ENCODE results near the gene PXDC1. TPM values are rescaled to one million over a fixed set of nuclear protein-coding genes. Genes with fewer than 3 reads are reported as not detected.

Gene PXDC1, protein sequence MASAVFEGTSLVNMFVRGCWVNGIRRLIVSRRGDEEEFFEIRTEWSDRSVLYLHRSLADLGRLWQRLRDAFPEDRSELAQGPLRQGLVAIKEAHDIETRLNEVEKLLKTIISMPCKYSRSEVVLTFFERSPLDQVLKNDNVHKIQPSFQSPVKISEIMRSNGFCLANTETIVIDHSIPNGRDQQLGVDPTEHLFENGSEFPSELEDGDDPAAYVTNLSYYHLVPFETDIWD
- 31.9 and 49.4 TPM in 2 replicates for total RNA-seq

DNA sequence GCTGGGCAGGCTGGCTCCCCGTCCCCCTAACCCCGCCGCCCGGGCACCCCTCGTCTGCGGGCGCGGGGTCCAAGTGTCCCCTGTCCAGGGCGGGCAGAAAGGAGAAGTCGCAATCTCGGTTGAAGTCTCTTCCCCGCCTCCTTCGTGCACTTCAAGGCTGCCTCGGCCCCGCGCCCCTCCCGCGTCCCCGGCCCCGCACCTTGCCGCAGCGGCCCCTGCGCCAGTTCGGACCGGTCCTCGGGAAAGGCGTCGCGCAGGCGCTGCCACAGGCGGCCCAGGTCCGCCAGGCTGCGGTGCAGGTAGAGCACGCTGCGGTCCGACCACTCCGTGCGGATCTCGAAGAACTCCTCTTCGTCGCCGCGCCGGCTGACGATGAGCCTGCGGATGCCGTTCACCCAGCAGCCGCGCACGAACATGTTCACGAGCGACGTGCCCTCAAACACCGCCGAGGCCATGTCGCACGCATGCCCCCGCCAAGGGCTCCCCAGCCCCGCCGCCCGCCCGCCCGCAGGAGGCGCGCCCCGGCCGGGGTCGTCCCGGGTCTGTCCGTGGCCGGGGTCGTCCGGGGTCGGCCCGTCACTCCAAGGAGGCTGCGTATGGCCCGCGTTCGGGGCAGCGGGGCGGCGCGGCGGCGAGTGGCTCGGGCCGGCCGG, at the start of gene PXDC1:
Gene PXDC1 (minus strand): TSS at position 637 of the 653 bp plus-strand sequence. CDS start 182 bp downstream, at position 455.

Other genes with a start within 250 kb of the PXDC1 start
- gene FAM50B, start 97.7 kb upstream of the PXDC1 start, total RNA-seq, result 10.1 and 11.3 TPM in 2 replicates